HEK293 (cell line): Measurements from ENCODE around the gene FOLR2.
"Not testable (repeated sequence)": the region's sequence is repeated elsewhere in the genome, so short reads cannot be mapped to it uniquely, and the experiment has no call there.

Source experiments
- CTCF ChIP-seq: fragments of 450-650 bp; formaldehyde crosslinking; IDR thresholded peaks from 2 replicates; pipeline ENCODE4 v1.5.1; 2016; ENCODE audit warnings: missing biosample characterization, missing genetic modification characterization
- INSM2 ChIP-seq: fragments of 450-650 bp; formaldehyde crosslinking; IDR thresholded peaks from 2 replicates; pipeline ENCODE4 v1.5.1; 2016; ENCODE audit warnings: missing biosample characterization, missing genetic modification characterization
- OVOL3 ChIP-seq: fragments of 450-650 bp; formaldehyde crosslinking; IDR thresholded peaks from 2 replicates; pipeline ENCODE4 v1.5.1; 2016; ENCODE audit warnings: missing biosample characterization, missing genetic modification characterization
- SETDB1 ChIP-seq: IDR thresholded peaks from one replicate; pipeline ENCODE4 v1.6.1; 2017; ENCODE audit warnings: mild to moderate bottlenecking, low read length, moderate library complexity, mixed read lengths; ENCODE audit not compliant: insufficient read length
- ZBTB8A ChIP-seq: fragments of 450-650 bp; formaldehyde crosslinking; IDR thresholded peaks from 2 replicates; pipeline ENCODE4 v1.5.1; 2016; ENCODE audit warnings: missing biosample characterization, missing genetic modification characterization
- ZNF140 ChIP-seq: fragments of 450-650 bp; formaldehyde crosslinking; IDR thresholded peaks from 2 replicates; pipeline ENCODE4 v1.5.1; 2016; ENCODE audit warnings: missing biosample characterization, missing genetic modification characterization
- ZNF274 ChIP-seq, 2 experiments: fragments of 200-500 bp in 1 of 2; fragments of 450-650 bp in 1 of 2; sonication (Bioruptor generic) in 1 of 2; formaldehyde crosslinking in 1 of 2; IDR thresholded peaks; 2 replicates each; pipeline versions ENCODE4 v1.5.1 to v1.6.1; 2014 to 2016; ENCODE audit warnings: borderline replicate concordance in 1 of 2, inconsistent platforms in 1 of 2, low read length in 1 of 2, missing biosample characterization in 1 of 2, missing genetic modification characterization in 1 of 2
- ZNF350 ChIP-seq: fragments of 450-650 bp; formaldehyde crosslinking; IDR thresholded peaks from 2 replicates; pipeline ENCODE4 v1.5.0; 2017; ENCODE audit warnings: missing biosample characterization, mild to moderate bottlenecking, missing genetic modification characterization
- ZNF623 ChIP-seq: fragments of 450-650 bp; formaldehyde crosslinking; IDR thresholded peaks from 2 replicates; pipeline ENCODE4 v1.5.1; 2016; ENCODE audit warnings: missing biosample characterization, missing genetic modification characterization
- ZNF629 ChIP-seq: fragments of 450-650 bp; formaldehyde crosslinking; IDR thresholded peaks from 2 replicates; pipeline ENCODE4 v1.5.1; 2017; ENCODE audit warnings: missing biosample characterization, missing genetic modification characterization
- ZNF677 ChIP-seq: fragments of 450-650 bp; IDR thresholded peaks from 2 replicates; pipeline ENCODE4 v1.5.0; 2018; ENCODE audit warnings: missing biosample characterization, mild to moderate bottlenecking, missing genetic modification characterization, moderate library complexity
- TF ChIP-seq, protein P1 (sequence below): fragments of 450-650 bp; IDR thresholded peaks from 2 replicates; pipeline ENCODE4 v1.5.1; 2018; ENCODE audit warnings: missing biosample characterization, missing genetic modification characterization

DNA sequence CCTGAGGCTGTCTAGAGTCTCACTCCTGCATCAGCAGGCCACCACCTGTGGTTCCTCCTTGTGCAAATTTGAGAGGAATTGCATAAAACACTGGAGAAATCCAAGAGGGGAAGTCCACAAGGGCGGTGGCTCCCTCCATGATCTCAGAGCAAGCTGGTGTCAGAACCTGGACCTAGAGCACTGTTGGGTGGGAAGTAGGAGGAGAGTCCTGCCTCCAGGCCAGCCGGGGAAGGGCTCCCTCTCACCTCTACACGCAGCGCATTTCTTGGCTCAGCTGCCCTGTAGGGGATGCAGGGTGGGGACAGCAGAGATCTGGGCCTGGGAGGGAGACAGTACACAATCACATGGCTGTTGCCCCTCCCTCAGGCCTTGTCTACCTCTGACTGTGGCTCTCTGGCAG, 44.6 kb upstream of the FOLR2 start:
- not testable (repeated sequence) for TF ChIP-seq ZBTB8A (tag by site-specific recombination); CTCF (tag by site-specific recombination); ZNF677 (tag by site-specific recombination); ZNF350; INSM2 (tag by site-specific recombination); ZNF623 (tag by site-specific recombination); ZNF629 (tag by site-specific recombination); OVOL3 (tag by site-specific recombination); ZNF140 (tag by site-specific recombination); ZNF274 (IDR thresholded peaks at IDR 0.05; ENCODE audit: low read length); ZNF274 (tag by site-specific recombination; IDR thresholded peaks at IDR 0.05; ENCODE audit: borderline replicate concordance); SETDB1
- TF ChIP-seq, protein P1, sequence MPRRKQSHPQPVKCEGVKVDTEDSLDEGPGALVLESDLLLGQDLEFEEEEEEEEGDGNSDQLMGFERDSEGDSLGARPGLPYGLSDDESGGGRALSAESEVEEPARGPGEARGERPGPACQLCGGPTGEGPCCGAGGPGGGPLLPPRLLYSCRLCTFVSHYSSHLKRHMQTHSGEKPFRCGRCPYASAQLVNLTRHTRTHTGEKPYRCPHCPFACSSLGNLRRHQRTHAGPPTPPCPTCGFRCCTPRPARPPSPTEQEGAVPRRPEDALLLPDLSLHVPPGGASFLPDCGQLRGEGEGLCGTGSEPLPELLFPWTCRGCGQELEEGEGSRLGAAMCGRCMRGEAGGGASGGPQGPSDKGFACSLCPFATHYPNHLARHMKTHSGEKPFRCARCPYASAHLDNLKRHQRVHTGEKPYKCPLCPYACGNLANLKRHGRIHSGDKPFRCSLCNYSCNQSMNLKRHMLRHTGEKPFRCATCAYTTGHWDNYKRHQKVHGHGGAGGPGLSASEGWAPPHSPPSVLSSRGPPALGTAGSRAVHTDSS (tag by site-specific recombination) = not testable (repeated sequence)
